ENCODE data around the gene IGFBP6. TPM values are rescaled to one million over a fixed set of nuclear protein-coding genes. Genes with fewer than 3 reads are reported as not detected.

IGFBP6 gene
- total RNA-seq, 1 donor from 2014 or later, result 70.3 TPM

GRCh38 chr12:53133722-53134121 lies 36.3 kb downstream of the IGFBP6 start:
- DNase-seq (ENCODE audit: low spot score in 2 of 2, unreplicated experiment in 2 of 2), result no peak
- Mint-ChIP-seq H3K4me3 (no peak overlapping the region), H3K9me3 (peaks cover 13% of the 10 kb centered on the region), H3K36me3 (peaks cover 3% of the 10 kb centered on the region), H3K4me1 (no peaks in the 10 kb centered on the region), H3K27ac (no peak overlapping the region), H3K27me3 (ENCODE audit: low read depth) (peaks cover 8% of the 10 kb centered on the region)
- TF ChIP-seq CTCF (IDR thresholded peaks at IDR 0.05; ENCODE audit: unreplicated experiment), result no peak

- Mint-ChIP-seq H3K36me3 (peaks cover 2% of the 10 kb centered on the region), H3K27ac (no peak overlapping the region), H3K4me3 (no peak overlapping the region), H3K9me3 (peaks cover 5% of the 10 kb centered on the region), H3K27me3 (ENCODE audit: low read depth) (no peaks in the 10 kb centered on the region), H3K4me1 (no peaks in the 10 kb centered on the region)
- TF ChIP-seq CTCF (IDR thresholded peaks at IDR 0.05; ENCODE audit: unreplicated experiment), result no peak
- DNase-seq (ENCODE audit: low spot score in 2 of 2, unreplicated experiment in 2 of 2), result no peak
Observed at GRCh38 chr12:53143355-53143754, 45.9 kb downstream of the IGFBP6 start.

GRCh38 chr12:53145383-53146260 lies 48.2 kb downstream of the IGFBP6 start:
- H3K27ac Mint-ChIP-seq, result no peak overlapping the region
- no peak for DNase-seq (ENCODE audit: low spot score in 2 of 2, unreplicated experiment in 2 of 2)
- H3K36me3 Mint-ChIP-seq, result no peaks in the 10 kb centered on the region
- no peak overlapping the region for H3K4me3 Mint-ChIP-seq
- no peak for TF ChIP-seq CTCF (IDR thresholded peaks at IDR 0.05; ENCODE audit: unreplicated experiment)
- H3K27me3 Mint-ChIP-seq (ENCODE audit: low read depth), result no peaks in the 10 kb centered on the region
- no peaks in the 10 kb centered on the region for H3K4me1 Mint-ChIP-seq
- H3K9me3 Mint-ChIP-seq, result no peaks in the 10 kb centered on the region

GRCh38 chr12:53147181-53147580 lies 49.7 kb downstream of the IGFBP6 start:
- no peaks in the 10 kb centered on the region for H3K27me3 Mint-ChIP-seq (ENCODE audit: low read depth)
- H3K4me1 Mint-ChIP-seq, result no peaks in the 10 kb centered on the region
- H3K4me3 Mint-ChIP-seq, result no peak overlapping the region
- no peaks in the 10 kb centered on the region for H3K9me3 Mint-ChIP-seq
- no peaks in the 10 kb centered on the region for H3K36me3 Mint-ChIP-seq
- no peak overlapping the region for H3K27ac Mint-ChIP-seq
- no peak for DNase-seq (ENCODE audit: low spot score in 2 of 2, unreplicated experiment in 2 of 2)
- TF ChIP-seq CTCF (IDR thresholded peaks at IDR 0.05; ENCODE audit: unreplicated experiment), result no peak

GRCh38 chr12:53147653-53148052 lies 50.2 kb downstream of the IGFBP6 start:
- H3K9me3 Mint-ChIP-seq, result no peaks in the 10 kb centered on the region
- TF ChIP-seq CTCF (IDR thresholded peaks at IDR 0.05; ENCODE audit: unreplicated experiment), result no peak
- H3K27ac Mint-ChIP-seq, result no peak overlapping the region
- no peaks in the 10 kb centered on the region for H3K36me3 Mint-ChIP-seq
- no peaks in the 10 kb centered on the region for H3K27me3 Mint-ChIP-seq (ENCODE audit: low read depth)
- H3K4me3 Mint-ChIP-seq, result no peak overlapping the region
- H3K4me1 Mint-ChIP-seq, result no peaks in the 10 kb centered on the region
- no peak for DNase-seq (ENCODE audit: low spot score in 2 of 2, unreplicated experiment in 2 of 2)

All from mesothelial cell of epicardium (in vitro differentiated cells).